Activated CD4-positive, CD25-positive, alpha-beta regulatory T cell treated with anti-CD3 and anti-CD28 coated beads, Interleukin-2, amount 50 U/mL, for 24 hours (primary cell): ENCODE results near the gene USP38.
"Not testable (repeated sequence)": the region's sequence is repeated elsewhere in the genome, so short reads cannot be mapped to it uniquely, and the experiment has no call there.

Source experiments
- ATAC-seq, 2 donors: fragments of 150-1000 bp; cut with Tn5 transposase; one replicate each; pipeline ENCODE4 v1.10.0; 2021; ENCODE audit warnings: mild to moderate bottlenecking in 1 of 2, moderate library complexity in 1 of 2

Gene USP38

GRCh38 chr4:143207555-143207954, 22.8 kb downstream of the USP38 start:
- no peak for ATAC-seq

GRCh38 chr4:143212566-143212965, 27.8 kb downstream of the USP38 start:
- no peak for ATAC-seq

- ATAC-seq, result no peak
Measured at GRCh38 chr4:143215873-143216272, 31.2 kb downstream of the USP38 start.

- no peak for ATAC-seq
Measured at GRCh38 chr4:143224255-143224654, 39.5 kb downstream of the USP38 start.

- no peak for ATAC-seq
Measured at GRCh38 chr4:143225167-143225566, 40.5 kb downstream of the USP38 start.

GRCh38 chr4:143230683-143231082, 46.0 kb downstream of the USP38 start:
- no peak for ATAC-seq

- no peak for ATAC-seq
Measured at GRCh38 chr4:143232277-143232676, 47.6 kb downstream of the USP38 start.

- no peak for ATAC-seq
Measured at GRCh38 chr4:143234153-143234552, 49.4 kb downstream of the USP38 start.

- not testable (repeated sequence) for ATAC-seq
Measured at GRCh38 chr4:143237195-143237594, 52.5 kb downstream of the USP38 start.

GRCh38 chr4:143240939-143241679, 56.4 kb downstream of the USP38 start:
- ATAC-seq, result no peak

GRCh38 chr4:143241892-143242291, 57.2 kb downstream of the USP38 start:
- no peak for ATAC-seq

GRCh38 chr4:143243041-143243440, 58.3 kb downstream of the USP38 start:
- ATAC-seq, result no peak

GRCh38 chr4:143246977-143247376, 62.3 kb downstream of the USP38 start:
- no peak for ATAC-seq

GRCh38 chr4:143247866-143248265, 63.1 kb downstream of the USP38 start:
- no peak for ATAC-seq

- ATAC-seq, result no peak
Measured at GRCh38 chr4:143248827-143249226, 64.1 kb downstream of the USP38 start.

GRCh38 chr4:143250617-143251016, 65.9 kb downstream of the USP38 start:
- no peak for ATAC-seq

GRCh38 chr4:143251348-143251747, 66.6 kb downstream of the USP38 start:
- no peak for ATAC-seq

GRCh38 chr4:143251779-143252178, 67.1 kb downstream of the USP38 start:
- ATAC-seq, result no peak

- ATAC-seq, result no peak
Measured at GRCh38 chr4:143252478-143252877, 67.8 kb downstream of the USP38 start.

GRCh38 chr4:143253166-143253565, 68.4 kb downstream of the USP38 start:
- ATAC-seq, result no peak

- ATAC-seq, result no peak
Measured at GRCh38 chr4:143254491-143255226, 69.9 kb downstream of the USP38 start.

- no peak for ATAC-seq
Measured at GRCh38 chr4:143256456-143256855, 71.7 kb downstream of the USP38 start.

- no peak for ATAC-seq
Measured at GRCh38 chr4:143257356-143257755, 72.6 kb downstream of the USP38 start.

- no peak for ATAC-seq
Measured at GRCh38 chr4:143260750-143261149, 76.0 kb downstream of the USP38 start.
